ENCODE measurements around the gene TREX2. TPM values are rescaled to one million over a fixed set of nuclear protein-coding genes. Genes with fewer than 3 reads are reported as not detected.

Gene TREX2
- total and polyA plus RNA-seq, 2 of the 8 experiments (the other 6 are each of a cell fraction or from before 2014, with no cell fraction given): 0.71 to 0.80 TPM

- H2BK5ac ChIP-seq (ENCODE audit: low read depth, low read length): no peak overlapping the region
- no peak overlapping the region for H3K56ac ChIP-seq (replicated peaks; ENCODE audit: insufficient read length, low read depth, low read length)
- H3K14ac ChIP-seq (ENCODE audit: insufficient read length): no peak overlapping the region
- no peak overlapping the region for H4K8ac ChIP-seq (ENCODE audit: extremely low read depth, insufficient read depth, low read length)
- no peak overlapping the region for H3K23ac ChIP-seq (ENCODE audit: insufficient read length)
- H4K20me1 ChIP-seq (replicated peaks in 1 of 2; ENCODE audit: control insufficient read depth in 1 of 2, insufficient read depth in 2 of 2, low read length in 2 of 2): no peaks in the 10 kb centered on the region
- no peaks in the 10 kb centered on the region for H3K36me3 ChIP-seq (ENCODE audit: control insufficient read depth in 2 of 4, insufficient read depth in 4 of 4, low read length in 3 of 4)
- H3K4me3 ChIP-seq (ENCODE audit: extremely low read depth in 1 of 4, insufficient read depth in 2 of 4, low read depth in 3 of 4, low read length in 4 of 4): no peak overlapping the region
- H3K18ac ChIP-seq (ENCODE audit: extremely low read depth, low read length): no peak overlapping the region
- no peak overlapping the region for H3K4ac ChIP-seq (replicated peaks; ENCODE audit: insufficient read length, low read depth, low read length)
- H3K27me3 ChIP-seq (replicated peaks in 1 of 4; ENCODE audit: control insufficient read depth in 3 of 4, extremely low read depth in 1 of 4, insufficient read depth in 3 of 4, low read length in 3 of 4): peaks cover 8 to 25% (median 16%) of the 10 kb centered on the region in 4 experiments
- H3K9ac ChIP-seq (replicated peaks in 1 of 4; ENCODE audit: extremely low read depth in 1 of 4, low read depth in 3 of 4, low read length in 3 of 4): no peak overlapping the region
- H4K5ac ChIP-seq (ENCODE audit: insufficient read length, low read depth, low read length): no peak overlapping the region
- DNase-seq (ENCODE audit: low read depth in 1 of 2, low spot score in 2 of 2) (no peak), FAIRE-seq (no peak)
- no peak overlapping the region for H2BK120ac ChIP-seq (replicated peaks; ENCODE audit: low read depth, low read length)
- H3K23me2 ChIP-seq (ENCODE audit: low read depth, low read length): peaks cover 3% of the 10 kb centered on the region; the same call in 1 of the 2 replicates
- H3K4me2 ChIP-seq (ENCODE audit: insufficient read depth in 1 of 2, low read depth in 2 of 2, low read length in 2 of 2): no peak overlapping the region
- no peaks in the 10 kb centered on the region for H3K79me2 ChIP-seq (ENCODE audit: control insufficient read depth in 1 of 2, insufficient read depth in 2 of 2, low read length in 2 of 2)
- ChIA-PET CTCF (ENCODE audit: partially characterized antibody) (interaction anchor here (1.0 kb wide), 1 partner anchor 9 kb away, joined by 4 read pairs; no protein-coding TSS in a partner anchor), POLR2A (ENCODE audit: partially characterized antibody) (no interaction called here)
- H3K4me1 ChIP-seq (replicated peaks in 1 of 4; ENCODE audit: control insufficient read depth in 3 of 4, insufficient read depth in 4 of 4, low read length in 3 of 4): no peaks in the 10 kb centered on the region
- no peaks in the 10 kb centered on the region for H3K9me3 ChIP-seq (ENCODE audit: insufficient read depth in 2 of 2, low read depth in 1 of 2, low read length in 1 of 2)
- no peak overlapping the region for H3K27ac ChIP-seq (ENCODE audit: low read depth, low read length)
- H3K79me1 ChIP-seq (ENCODE audit: low read depth, low read length): no peaks in the 10 kb centered on the region
- H2AFZ ChIP-seq (ENCODE audit: low read length): no peak overlapping the region
- H2BK15ac ChIP-seq (ENCODE audit: low read length): no peak overlapping the region
- no peak overlapping the region for H2BK12ac ChIP-seq (ENCODE audit: low read depth, low read length)
- 84% methylated on average over 5 of the region's 10 CpGs; no CpG with 5 or more reads in 1 of the 2 experiments for WGBS, 2 experiments (ENCODE audit: extremely low coverage in 1 of 2, insufficient coverage in 1 of 2, insufficient read length in 1 of 2, insufficient replicate concordance in 2 of 2, low coverage in 1 of 2, low lambda C conversion rate in 2 of 2, missing lambda C conversion rate in 1 of 2)
- H2AK5ac ChIP-seq (ENCODE audit: low read depth, low read length): no peak overlapping the region
- no peak overlapping the region for H2BK20ac ChIP-seq (ENCODE audit: low read length)
- no peak overlapping the region for H4K91ac ChIP-seq (replicated peaks; ENCODE audit: insufficient read length, low read length)
These were observed 37.6 kb downstream of the TREX2 start for GRCh38 chrX:153408221-153408721.

Data from H1 (cell line).